ENCODE measurements around the gene CCNG2.

Gene CCNG2

DNA sequence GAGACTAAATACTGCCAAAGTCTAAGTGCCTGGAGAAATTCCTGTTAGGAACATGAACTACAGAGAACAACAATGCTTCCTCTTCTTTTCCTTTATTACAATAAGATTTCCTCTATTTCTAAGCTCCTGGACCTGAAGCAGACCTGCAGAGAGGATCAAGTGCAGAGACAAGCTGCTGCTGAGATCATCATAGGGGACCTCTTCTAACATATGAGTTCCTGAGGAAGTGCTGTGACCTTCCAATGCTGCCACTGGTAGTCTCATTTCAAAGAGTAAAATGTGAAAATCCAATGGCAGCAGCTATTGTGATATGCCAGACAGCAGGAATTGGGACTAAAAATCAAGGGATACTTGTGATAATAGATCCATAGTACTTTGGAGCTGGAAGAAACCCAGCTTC lies 28.0 kb downstream of the CCNG2 start:
- TF ChIP-seq, protein P1, sequence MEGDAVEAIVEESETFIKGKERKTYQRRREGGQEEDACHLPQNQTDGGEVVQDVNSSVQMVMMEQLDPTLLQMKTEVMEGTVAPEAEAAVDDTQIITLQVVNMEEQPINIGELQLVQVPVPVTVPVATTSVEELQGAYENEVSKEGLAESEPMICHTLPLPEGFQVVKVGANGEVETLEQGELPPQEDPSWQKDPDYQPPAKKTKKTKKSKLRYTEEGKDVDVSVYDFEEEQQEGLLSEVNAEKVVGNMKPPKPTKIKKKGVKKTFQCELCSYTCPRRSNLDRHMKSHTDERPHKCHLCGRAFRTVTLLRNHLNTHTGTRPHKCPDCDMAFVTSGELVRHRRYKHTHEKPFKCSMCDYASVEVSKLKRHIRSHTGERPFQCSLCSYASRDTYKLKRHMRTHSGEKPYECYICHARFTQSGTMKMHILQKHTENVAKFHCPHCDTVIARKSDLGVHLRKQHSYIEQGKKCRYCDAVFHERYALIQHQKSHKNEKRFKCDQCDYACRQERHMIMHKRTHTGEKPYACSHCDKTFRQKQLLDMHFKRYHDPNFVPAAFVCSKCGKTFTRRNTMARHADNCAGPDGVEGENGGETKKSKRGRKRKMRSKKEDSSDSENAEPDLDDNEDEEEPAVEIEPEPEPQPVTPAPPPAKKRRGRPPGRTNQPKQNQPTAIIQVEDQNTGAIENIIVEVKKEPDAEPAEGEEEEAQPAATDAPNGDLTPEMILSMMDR (IDR thresholded peaks at IDR 0.05; ENCODE audit: insufficient read depth, low read depth, low read length, missing control alignments): no peak
- DNase-seq (ENCODE audit: low read depth): no peak
- no peak overlapping the region for H3K4me3 ChIP-seq (ENCODE audit: low read depth, low read length)

- H3K4me3 ChIP-seq (ENCODE audit: low read depth, low read length): no peak overlapping the region
- no peak for DNase-seq (ENCODE audit: low read depth)
- TF ChIP-seq, protein P1 (IDR thresholded peaks at IDR 0.05; ENCODE audit: insufficient read depth, low read depth, low read length, missing control alignments): no peak
Observed at GRCh38 chr4:77185686-77186085, 28.7 kb downstream of the CCNG2 start.

GRCh38 chr4:77187322-77187721 lies 30.3 kb downstream of the CCNG2 start:
- no peak for DNase-seq (ENCODE audit: low read depth)
- H3K4me3 ChIP-seq (ENCODE audit: low read depth, low read length): no peak overlapping the region
- TF ChIP-seq, protein P1 (IDR thresholded peaks at IDR 0.05; ENCODE audit: insufficient read depth, low read depth, low read length, missing control alignments): no peak

DNA sequence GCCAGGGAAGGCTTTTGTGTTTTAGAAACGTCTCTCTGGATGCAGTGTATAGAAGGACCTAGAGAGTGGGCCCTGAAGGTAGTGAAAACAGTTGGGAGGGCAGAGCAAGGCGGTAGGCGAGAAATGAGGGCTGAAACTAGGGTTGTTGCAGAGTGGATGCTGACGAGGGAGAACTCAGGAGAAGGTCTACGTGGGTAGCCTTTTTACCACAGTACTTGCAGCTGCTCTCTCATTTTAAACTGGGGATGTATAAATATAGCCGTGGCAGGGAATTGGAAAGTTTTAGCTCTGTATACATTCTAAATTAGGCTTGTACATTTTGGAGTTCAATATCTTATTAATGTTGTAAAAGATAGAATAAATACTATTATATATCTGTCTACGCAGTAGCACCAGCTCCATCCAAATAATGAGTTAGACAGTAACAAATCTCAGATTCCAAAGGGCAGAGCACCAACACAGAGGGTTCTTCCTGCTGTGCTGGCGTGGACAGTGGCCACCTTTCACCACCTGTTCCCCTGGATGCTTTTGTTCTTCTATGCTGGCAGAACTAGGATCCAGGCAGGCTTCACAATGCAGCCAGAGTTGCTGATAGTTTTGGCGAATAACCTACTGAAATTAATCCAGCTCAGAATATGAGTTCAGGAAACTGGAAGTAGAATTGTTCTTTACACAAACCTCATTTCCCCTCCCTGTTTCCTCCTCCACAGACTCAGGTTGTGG lies 31.7 kb downstream of the CCNG2 start:
- TF ChIP-seq, protein P1 (IDR thresholded peaks at IDR 0.05; ENCODE audit: insufficient read depth, low read depth, low read length, missing control alignments): no peak
- no peak for DNase-seq (ENCODE audit: low read depth)
- H3K4me3 ChIP-seq (ENCODE audit: low read depth, low read length): no peak overlapping the region

DNA sequence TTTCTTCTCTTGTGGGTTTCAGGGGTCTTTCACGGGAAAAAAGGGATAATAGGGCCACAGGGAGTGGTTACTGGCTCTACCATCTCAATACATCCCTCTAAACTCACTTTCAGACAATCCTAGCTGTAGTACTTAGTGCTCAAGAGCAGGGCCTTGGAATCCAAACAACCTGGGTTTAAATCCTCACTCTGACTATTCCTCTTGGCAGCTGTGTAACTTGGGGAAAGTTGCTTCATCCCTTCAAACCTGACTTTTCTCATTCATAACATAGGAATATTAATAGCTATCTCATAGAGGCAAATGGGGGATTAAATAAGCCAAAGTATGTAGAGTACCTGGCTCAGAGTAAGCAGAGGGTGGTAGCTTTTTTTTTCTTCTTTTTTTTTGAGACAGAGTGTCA lies 32.4 kb downstream of the CCNG2 start:
- no peak for DNase-seq (ENCODE audit: low read depth)
- TF ChIP-seq, protein P1 (IDR thresholded peaks at IDR 0.05; ENCODE audit: insufficient read depth, low read depth, low read length, missing control alignments): no peak
- H3K4me3 ChIP-seq (ENCODE audit: low read depth, low read length): no peak overlapping the region

- H3K4me3 ChIP-seq (ENCODE audit: low read depth, low read length): no peak overlapping the region
- DNase-seq (ENCODE audit: low read depth): no peak
- TF ChIP-seq, protein P1 (IDR thresholded peaks at IDR 0.05; ENCODE audit: insufficient read depth, low read depth, low read length, missing control alignments): no peak
Observed at GRCh38 chr4:77190053-77190452, 33.0 kb downstream of the CCNG2 start.

GRCh38 chr4:77193046-77193445 lies 36.0 kb downstream of the CCNG2 start:
- peak overlapping the region; percentile 33 for H3K4me3 ChIP-seq (ENCODE audit: low read depth, low read length)
- TF ChIP-seq, protein P1 (IDR thresholded peaks at IDR 0.05; ENCODE audit: insufficient read depth, low read depth, low read length, missing control alignments): no peak

More at GRCh38 chr4:77193046-77193445, 36.0 kb downstream of the CCNG2 start:
- no peak for DNase-seq (ENCODE audit: low read depth)

Data from GM12865 (cell line).